HG03457 (cell line): Measurements from ENCODE around the gene RNF181.
"Not testable (repeated sequence)": the region's sequence is repeated elsewhere in the genome, so short reads cannot be mapped to it uniquely, and the experiment has no call there.

Experiments
- ATAC-seq: cut with Tn5 transposase; IDR thresholded peaks from one replicate; pipeline ENCODE4 v1.9.1; 2021; ENCODE audit warnings: moderate number of reproducible peaks; ENCODE audit not compliant: unreplicated experiment

Gene RNF181

DNA sequence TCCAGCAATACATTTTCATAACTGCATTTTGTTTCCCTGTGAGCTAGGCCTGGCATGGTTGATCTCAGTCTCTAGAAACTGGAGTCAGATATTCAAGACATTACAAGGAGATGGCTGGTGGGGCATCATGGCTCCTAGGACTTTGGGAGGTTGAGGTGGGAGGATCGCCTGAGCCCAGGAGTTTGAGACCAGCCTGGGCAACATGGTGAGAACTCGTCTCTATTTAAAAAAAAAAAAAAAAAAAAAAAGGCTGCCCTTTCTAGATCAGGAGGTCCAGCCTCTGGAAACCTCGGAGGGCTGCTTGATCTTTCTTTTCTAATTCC lies 18.5 kb upstream of the RNF181 start:
- no peak for ATAC-seq

GRCh38 chr2:85577386-85578242 lies 17.9 kb upstream of the RNF181 start, which contains the start of gene VAMP8:
TSS of gene VAMP8 (plus strand) at chr2:85577586. CDS start at chr2:85577647, 61 bp downstream.
- no peak for ATAC-seq

DNA sequence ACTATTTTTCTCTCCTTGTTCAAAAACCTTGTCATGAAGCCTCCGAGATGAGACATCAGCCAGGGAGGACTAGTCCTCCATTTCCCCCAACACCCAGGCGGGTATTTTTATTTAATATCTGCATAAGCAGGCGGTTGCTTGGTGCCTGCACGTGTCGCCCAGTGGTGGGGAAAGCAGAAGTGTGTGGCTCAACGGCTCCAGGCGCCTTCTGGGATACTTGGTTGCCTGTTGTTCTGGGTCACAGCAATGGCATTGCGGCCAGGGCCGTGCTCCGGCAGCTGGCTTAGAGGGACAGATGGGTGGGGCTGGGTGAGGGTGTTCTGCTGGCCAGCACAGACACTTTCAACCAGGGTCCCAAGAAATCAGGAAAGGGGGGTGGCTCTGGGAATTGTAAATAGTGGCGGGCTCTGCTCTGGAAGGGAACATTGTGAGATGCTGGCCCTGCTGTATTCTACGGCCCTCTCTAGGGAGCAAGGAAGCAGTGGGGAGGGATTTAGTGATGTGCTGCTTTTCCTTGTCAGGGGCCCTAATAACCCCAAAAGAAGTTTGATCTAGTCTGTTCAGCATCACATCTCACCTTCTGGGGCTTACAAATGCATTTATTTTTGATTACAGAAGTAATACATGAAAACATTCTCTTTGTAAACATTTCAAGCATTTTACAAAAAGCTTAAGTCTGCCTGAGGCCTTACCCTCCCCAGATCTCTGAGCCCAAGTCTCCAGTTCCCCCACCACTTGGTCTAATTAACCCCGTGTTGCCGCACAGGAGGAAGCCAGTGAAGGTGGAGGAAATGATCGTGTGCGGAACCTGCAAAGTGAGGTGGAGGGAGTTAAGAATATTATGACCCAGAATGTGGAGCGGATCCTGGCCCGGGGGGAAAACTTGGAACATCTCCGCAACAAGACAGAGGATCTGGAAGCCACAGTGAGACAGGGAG lies 17.0 kb upstream of the RNF181 start:
- ATAC-seq: no peak

GRCh38 chr2:85579266-85579935 lies 16.1 kb upstream of the RNF181 start:
- ATAC-seq: no peak

DNA sequence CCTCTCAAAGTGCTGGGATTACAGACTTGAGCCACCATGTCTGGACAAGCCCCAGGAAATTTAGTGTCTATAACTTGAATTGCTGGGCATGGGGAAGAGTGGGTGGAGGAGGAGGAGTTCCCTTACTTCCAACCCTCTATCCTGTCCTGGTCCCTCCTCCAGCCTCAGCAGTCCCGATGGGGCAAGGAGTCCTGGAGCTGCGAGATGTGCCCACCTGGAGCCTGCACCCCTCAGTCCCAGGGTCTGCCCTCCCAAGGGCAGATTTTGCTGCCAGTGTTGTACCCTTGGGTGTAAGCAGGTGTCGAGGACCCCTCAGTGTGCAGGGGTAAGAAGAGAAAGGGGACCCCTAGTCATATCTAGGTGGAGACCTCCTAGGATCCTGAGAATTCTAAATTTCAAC lies 15.3 kb upstream of the RNF181 start:
- no peak for ATAC-seq

DNA sequence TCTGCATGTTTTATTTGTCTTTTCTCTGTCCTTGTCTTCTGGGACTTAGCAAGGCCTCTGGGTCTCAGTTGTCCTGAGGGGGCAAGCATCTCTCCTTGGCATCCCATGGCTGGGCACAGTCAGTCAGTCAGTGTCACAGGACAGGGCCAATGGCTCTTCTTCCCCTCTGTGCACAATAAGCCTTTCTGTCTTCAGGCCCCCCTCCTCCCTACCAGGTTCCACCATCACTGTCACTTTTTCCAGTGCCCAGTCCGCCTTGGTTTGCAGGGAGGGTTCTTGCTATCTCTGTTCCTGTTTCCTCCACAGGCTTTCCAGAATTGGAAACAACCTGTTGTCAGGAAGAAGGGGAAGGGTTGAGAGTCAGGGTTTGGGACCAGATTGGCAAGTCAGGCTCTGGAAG lies 13.1 kb upstream of the RNF181 start:
- ATAC-seq: no peak

- ATAC-seq: peak; percentile 46
These were observed 11.7 kb upstream of the RNF181 start for GRCh38 chr2:85583667-85584353.

DNA sequence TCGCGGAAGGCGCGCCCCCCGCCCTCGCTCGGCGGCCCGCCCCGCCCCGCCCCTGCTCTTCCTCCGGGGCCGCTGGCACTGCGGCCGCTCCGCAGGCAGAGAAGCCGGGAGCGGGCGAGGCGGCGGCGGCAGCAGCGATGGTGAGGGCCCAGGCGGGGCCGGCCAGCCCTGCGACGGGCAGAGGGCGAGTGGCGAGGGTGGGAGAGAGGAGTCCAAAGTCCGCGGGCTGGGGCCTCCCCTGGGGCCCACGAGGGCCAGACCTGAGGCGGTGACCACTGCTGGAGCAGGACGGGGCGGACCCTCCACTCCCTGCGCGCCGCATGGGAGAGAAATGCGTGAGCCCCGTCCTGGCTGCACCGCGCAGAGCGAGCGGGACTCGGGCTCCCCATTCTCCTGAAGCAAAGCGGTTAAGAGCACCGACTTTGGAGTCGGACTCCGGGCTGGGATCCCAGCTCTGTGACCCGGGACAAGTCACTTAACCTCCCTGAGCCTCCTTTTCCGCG lies 11.1 kb upstream of the RNF181 start, which contains the start of gene VAMP5:
Gene VAMP5 (plus strand): TSS at position 78 of the 503 bp plus-strand sequence. CDS start 60 bp downstream, at position 138.
- ATAC-seq: peak; percentile 18

- ATAC-seq: peak; percentile 34
These were observed 10.4 kb upstream of the RNF181 start for GRCh38 chr2:85584857-85585780.

- ATAC-seq: no peak
These were observed 9.8 kb upstream of the RNF181 start for GRCh38 chr2:85585781-85586105.

DNA sequence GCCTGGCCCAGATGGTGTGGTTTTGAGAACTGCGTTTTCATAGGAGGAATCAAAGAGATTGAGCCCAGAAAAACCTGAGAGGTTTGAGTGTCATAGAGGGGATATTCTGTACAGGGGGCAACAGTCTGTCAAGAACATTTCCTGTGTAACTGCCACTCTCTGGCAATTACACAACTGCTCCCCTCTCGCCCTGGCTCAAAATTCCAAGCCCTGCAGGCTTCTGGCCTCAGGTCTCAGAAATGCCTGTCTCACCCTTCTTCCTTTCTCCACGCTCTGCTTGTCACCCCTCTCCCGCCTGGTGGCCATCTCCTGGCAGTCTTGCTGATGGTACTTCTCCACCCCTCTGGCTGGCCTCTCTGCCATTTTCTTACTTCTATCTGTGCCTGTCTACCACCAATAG lies 7.3 kb upstream of the RNF181 start:
- no peak for ATAC-seq

- ATAC-seq: no peak
These were observed 6.9 kb upstream of the RNF181 start for GRCh38 chr2:85588645-85589044.

DNA sequence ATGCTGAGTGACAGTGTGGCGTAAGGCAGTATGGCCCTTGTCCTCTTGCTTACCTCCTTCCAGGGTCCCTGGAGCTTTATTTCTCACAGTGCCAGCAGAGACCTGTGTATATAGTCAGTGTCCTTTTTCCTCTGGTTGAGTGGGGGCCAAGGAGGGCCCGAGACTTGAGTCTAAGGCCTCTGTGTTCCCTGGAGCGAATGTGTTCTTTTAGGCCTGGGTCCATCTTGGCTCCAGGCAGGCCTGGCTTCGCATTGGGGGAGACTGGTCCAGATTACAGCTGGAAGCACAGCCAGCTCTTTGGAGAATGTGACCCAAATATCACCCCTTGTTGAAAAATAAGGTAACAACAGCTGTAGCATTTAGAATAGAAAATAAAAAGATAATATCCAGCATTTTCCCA lies 6.4 kb upstream of the RNF181 start:
- ATAC-seq: no peak

DNA sequence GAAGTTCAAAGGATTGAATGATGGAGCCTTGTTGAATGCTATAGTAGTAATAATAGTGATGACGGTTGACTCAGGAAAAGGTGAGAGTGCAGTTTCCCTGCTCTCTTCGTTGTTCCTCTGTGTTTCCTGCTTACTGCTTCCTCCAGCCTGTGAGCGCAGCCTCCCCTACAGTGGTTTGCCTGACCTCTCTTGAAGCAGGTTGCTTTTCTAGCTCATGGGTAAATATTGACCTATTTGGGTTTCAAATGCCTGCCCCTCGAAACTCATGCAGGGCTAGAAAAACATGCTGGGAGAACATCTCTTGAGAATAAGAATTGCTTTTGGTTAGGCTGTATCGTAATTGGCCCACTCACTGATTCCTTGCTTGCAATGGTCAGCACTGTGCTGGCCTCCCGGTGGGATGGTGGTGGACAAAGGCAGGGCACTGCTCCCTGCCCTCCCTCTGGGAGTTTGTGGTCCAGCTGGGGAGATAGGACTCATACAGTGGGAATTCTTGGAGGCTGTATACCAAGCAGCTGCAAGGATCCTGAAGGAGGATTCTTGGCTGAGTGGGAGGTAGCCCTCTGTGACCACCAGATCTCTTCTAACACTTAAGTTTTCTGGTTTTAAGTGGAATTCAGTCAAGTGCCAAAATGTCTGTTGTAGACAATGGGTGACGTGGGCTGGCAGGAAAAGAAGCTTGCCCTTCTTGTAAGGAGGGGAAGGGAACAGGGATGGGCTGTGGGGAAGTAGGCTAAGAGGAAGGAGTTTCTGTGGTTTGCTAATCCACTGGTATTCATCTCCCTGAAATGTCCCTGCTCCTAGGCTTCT lies 5.4 kb upstream of the RNF181 start:
- ATAC-seq: no peak

DNA sequence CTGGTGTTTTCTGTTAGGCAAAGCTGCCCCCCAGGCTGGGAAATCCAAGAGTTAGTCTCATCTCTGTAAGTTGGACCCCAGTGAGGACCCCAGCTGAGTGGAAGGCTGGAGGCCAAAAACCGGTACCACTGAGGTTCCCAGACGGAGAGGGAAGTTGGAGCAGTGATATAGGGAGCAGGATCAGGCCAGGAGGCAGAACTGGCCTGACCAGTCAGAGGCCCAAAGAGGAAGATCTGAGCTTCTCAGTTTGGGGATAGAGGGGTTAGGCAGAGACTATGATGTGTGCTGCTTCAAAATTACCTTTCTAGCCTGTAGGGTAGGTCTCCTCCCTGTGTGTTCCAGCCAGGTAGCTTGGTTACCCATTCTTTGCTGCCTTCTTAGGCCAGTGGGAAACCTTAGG lies 4.6 kb upstream of the RNF181 start:
- ATAC-seq: no peak

DNA sequence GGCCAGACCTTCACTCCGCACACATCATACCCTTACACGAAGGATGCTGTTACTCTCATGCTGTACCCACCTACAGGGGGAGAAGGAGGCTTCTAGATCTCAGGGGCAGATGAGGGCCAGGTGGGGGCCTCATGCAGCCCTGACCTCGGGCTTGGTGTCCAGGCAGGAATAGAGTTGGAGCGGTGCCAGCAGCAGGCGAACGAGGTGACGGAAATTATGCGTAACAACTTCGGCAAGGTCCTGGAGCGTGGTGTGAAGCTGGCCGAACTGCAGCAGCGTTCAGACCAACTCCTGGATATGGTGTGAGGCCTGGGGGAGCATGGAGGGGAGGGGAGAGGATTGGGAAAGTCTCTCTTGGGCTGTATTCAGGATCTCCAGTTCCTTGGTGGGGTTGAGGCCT lies 4.0 kb upstream of the RNF181 start:
- ATAC-seq: no peak

GRCh38 chr2:85592299-85592698 lies 3.2 kb upstream of the RNF181 start:
- not testable (repeated sequence) for ATAC-seq

- ATAC-seq: no peak
These were observed 2.5 kb upstream of the RNF181 start for GRCh38 chr2:85593023-85593422.
